NCI-H1930 (cell line): ENCODE measurements around the gene AK4.
"Not testable (repeated sequence)": the region's sequence is repeated elsewhere in the genome, so short reads cannot be mapped to it uniquely, and the experiment has no call there.

Experiments used
- DNase-seq, 2 experiments: peaks; one replicate each; lab custom pipeline; 2025; lab: John Stamatoyannopoulos, UW

AK4 gene

DNA sequence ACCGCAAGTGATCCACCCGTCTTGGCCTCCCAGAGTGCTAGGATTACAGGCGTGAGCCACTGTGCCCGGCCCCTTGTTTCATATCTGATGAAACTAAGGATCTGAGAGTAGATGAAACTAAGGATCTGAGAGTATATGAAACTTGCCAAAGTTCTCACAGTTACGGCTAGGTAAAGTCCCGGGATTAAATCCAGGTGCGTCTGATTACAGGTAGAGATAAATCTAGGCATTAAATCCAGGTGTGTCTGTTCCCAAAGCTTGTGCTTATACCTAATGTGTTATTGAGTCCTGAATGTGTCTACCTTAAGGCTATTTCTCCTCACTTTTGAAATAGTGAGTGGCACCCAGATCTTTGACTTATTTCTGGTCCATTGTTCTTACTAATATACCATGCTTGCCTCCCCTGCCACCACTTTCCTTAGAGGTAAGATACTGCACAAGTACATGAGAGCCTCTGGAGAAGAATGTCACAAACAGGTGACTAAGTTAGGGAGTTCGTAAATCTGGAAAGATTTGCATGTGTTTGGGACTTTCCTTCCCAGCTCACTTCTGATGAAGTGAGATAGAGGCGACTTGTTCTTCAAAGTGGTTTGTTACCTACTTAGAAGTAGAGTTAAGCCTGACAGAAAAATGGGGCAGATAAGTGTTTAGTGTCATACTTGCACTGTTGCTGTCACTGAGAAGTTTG is 66.5 kb downstream of the AK4 start:
- no peak for DNase-seq

GRCh38 chr1:65216989-65217388 is 69.0 kb downstream of the AK4 start:
- no peak for DNase-seq

DNA sequence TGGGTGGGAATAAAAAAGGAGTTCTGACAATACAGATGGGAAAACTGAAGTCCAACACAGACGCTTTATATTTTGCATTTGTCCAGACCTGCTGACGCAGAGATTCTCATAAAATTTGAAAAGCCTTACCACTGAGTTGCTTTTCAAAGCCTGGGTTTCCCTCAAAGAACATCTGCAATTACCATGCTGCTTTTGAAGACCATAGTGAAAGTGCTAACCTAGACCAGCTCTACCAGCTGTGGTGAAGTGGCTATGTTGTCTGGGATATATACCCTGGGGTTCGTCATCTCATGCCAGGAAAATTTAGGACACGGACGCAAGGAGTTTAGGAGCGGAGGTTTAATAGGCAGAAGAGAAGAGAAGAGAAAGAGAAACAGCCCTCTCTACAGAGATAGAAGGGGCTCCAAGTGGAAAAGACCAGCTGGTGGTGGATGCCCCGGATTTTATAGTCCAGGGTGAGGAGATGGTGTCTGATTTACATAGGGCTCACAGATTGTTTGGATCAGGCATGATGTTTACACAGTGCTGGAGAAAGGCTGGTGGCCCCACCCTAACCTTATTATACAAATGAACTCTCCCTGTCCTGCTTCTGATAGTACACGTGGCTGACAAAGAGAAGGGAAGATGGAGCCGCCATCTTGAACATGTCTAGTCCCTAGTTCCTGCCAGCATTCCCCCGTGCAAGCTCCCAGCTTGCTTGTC is 73.8 kb downstream of the AK4 start:
- DNase-seq, result no peak

- no peak for DNase-seq
Measured at GRCh38 chr1:65222340-65222940, 74.4 kb downstream of the AK4 start.

DNA sequence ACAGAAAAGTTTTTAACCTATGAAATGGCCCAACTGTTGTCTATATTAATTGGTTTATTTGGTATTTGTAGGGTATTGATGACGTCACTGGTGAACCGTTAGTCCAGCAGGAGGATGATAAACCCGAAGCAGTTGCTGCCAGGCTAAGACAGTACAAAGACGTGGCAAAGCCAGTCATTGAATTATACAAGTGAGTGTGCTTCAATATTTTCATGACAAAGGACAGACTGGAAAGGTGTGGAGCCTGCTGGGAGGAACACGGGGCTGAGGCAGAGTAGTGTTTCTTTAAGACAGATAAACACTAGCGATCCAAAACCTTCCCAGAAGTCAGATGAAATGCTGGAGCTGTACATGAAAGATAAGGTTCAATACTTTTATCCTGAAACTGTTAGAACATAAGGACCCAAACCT is 76.7 kb downstream of the AK4 start:
- DNase-seq, result no peak

- no peak for DNase-seq
Measured at GRCh38 chr1:65225179-65225578, 77.2 kb downstream of the AK4 start.

DNA sequence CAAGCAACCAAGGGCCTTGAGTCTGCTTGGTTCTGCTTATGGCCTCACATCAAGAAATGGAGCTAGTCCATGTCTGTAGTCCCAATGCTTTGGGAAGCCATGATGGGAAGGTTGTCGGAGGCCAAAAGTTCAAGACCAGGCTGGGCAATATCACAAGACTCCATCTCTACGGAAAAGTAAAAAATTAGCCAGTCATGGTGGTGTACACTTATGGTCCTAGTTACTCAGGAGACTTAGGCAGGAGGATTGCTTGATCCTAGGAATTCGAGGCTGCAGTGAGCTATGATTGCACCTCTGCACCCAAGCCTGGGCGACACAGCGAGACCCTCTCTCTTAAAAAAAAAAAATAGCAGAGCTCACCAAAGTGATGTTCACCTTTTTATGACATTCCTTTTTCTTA is 81.2 kb downstream of the AK4 start:
- DNase-seq, result no peak

- DNase-seq, result no peak
Measured at GRCh38 chr1:65229754-65230339, 81.8 kb downstream of the AK4 start.

GRCh38 chr1:65230731-65231481 is 82.9 kb downstream of the AK4 start:
- no peak for DNase-seq

DNA sequence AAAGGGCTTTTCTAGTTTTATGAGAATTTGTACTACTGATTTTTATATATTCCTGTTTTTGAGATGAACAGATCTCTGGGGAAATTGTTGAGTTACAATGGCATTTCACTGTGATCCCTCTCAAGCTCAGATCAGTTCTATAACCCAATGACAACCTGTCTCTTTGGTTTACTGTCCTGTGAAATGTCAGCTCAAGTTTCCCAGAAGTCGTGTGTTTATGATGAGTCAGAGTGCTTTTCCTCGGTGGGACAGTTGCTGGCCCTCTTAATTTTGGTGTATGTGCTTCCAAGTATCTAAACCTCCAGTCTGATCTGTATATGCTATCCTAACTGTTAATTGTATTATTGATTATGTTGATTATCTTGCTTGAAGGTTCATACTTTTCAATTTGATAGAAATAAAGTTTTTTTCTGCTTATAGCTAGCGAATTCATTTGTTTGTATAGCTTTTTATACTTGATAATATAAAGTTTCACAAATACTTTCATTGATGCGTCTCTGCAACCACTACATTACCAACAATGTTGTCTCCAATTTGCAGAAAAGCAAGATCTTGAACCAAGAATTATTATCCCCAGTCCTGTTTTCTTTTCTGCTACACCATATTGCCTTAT is 83.8 kb downstream of the AK4 start:
- no peak for DNase-seq

- no peak for DNase-seq
Measured at GRCh38 chr1:65232461-65232990, 84.5 kb downstream of the AK4 start.

DNA sequence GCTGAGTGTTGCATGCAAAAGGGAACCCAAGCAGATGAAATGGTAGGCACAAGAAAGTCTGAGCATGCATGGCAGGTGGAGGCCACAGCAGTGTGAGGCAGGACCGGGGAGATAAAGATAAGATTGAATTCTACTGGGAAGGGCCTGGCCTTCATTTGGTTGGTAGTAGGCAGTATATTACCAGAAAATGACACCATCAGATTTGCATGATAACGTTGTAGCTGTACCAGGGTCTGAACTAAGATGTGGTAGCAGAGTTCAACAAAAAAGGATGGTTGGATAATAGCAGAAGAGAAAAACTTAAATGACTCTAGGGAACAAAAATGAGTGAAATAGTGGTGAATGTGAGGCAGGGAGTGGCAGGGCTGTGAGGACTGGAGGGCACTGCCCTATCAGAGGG is 85.8 kb downstream of the AK4 start:
- DNase-seq, result no peak

- no peak for DNase-seq
Measured at GRCh38 chr1:65235867-65236805, 88.1 kb downstream of the AK4 start.

DNA sequence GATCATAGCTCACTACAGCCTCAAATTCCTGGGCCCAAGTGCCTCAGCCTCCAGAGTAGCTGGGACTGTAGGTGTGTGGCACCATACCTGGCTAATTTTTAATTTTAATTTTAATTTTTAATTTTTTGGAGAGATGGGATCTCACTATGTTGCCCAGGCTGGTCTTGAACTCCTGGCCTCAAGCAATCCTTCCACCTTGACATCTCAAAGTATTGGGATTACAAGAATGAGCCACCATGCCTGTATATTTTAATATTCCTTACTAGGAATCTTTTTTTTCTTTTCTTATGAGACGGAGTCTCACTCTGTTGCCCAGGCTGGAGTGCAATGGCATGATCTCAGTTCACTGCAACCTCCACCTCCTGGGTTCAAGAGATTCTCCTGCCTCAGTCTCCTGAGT is 89.1 kb downstream of the AK4 start:
- not testable (repeated sequence) for DNase-seq

- no peak for DNase-seq
Measured at GRCh38 chr1:65237503-65237902, 89.5 kb downstream of the AK4 start.

- no peak for DNase-seq
Measured at GRCh38 chr1:65238010-65238409, 90.0 kb downstream of the AK4 start.

DNA sequence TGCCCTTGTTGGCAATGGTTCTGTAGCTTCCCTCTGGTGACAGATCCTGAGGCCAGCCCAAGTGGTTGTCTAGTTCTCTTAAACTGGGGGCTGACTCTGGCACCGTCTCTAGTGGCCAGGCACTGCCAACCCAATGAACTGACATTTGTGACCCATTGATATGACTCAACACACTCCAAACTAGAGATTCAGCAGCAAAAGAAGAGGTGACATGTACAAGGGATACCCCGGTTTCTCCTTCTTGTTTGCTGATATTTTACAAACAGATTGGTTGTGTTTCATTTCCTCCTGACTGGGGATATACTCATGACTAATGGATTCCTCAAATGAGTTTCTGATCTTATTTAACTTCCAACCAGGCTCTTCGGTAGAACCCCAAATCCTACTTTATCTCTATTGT is 95.5 kb downstream of the AK4 start:
- DNase-seq, result no peak

DNA sequence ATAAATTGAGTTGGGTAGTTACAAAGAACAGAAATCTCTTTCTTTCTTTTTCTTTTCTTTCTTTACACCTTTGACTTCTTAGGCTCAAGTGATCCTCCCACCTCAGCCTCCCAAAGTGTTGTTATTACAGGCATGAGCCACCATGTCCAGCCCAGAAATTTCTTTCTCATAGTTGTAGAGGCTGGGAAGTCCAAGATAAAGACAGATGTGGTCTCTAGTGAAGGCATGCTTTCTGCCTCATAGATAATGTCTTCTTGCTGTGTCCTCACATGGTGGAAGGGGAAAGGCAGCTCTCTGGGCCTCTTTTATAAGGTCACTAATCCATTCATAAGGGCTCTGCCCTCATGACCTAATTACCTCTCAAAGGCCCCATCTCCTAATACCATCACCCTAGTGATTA is 97.3 kb downstream of the AK4 start:
- DNase-seq, result no peak

- DNase-seq, result no peak
Measured at GRCh38 chr1:65247419-65248359, 99.7 kb downstream of the AK4 start.
